Neural crest cell (in vitro differentiated cells): ENCODE data around the gene FAM168A. TPM values are rescaled to one million over a fixed set of nuclear protein-coding genes. Genes with fewer than 3 reads are reported as not detected.

Experiments used
- DNase-seq: peaks from one replicate; pipeline ENCODE4 v3.0.0; 2021; ENCODE audit warnings: low read depth, mixed read lengths, low spot score
- H3K27ac Mint-ChIP-seq: one replicate; pipeline ENCODE4 v1.8.0; 2021; ENCODE audit warnings: mild to moderate bottlenecking, mixed read lengths; ENCODE audit not compliant: unreplicated experiment
- H3K27me3 Mint-ChIP-seq: 2 replicates; pipeline ENCODE4 v1.8.0; 2021; ENCODE audit warnings: low read depth, mild to moderate bottlenecking, mixed read lengths
- H3K36me3 Mint-ChIP-seq: 2 replicates; pipeline ENCODE4 v1.8.0; 2021; ENCODE audit warnings: low read depth, mild to moderate bottlenecking, mixed read lengths
- H3K4me1 Mint-ChIP-seq: 2 replicates; pipeline ENCODE4 v1.8.0; 2021; ENCODE audit warnings: mixed read lengths
- H3K4me3 Mint-ChIP-seq: one replicate; pipeline ENCODE4 v1.8.0; 2021; ENCODE audit warnings: mild to moderate bottlenecking, mixed read lengths
- H3K9me3 Mint-ChIP-seq: 2 replicates; pipeline ENCODE4 v1.8.0; 2021; ENCODE audit warnings: mixed read lengths
- total RNA-seq: library from RNA; stranded (reverse); gene quantifications from 2 replicates; pipeline ENCODE4 v1.2.1, GENCODE V29; 2021
- TF ChIP-seq, protein P1 (sequence below): fragments of 200-600 bp; sonication (generic); conservative IDR thresholded peaks from 2 replicates; pipeline ENCODE4 v1.5.0; 2021; ENCODE audit warnings: antibody characterized with exemption, mild to moderate bottlenecking

FAM168A gene
- total RNA-seq, 1 donor from 2014 or later = 46.6 TPM

DNA sequence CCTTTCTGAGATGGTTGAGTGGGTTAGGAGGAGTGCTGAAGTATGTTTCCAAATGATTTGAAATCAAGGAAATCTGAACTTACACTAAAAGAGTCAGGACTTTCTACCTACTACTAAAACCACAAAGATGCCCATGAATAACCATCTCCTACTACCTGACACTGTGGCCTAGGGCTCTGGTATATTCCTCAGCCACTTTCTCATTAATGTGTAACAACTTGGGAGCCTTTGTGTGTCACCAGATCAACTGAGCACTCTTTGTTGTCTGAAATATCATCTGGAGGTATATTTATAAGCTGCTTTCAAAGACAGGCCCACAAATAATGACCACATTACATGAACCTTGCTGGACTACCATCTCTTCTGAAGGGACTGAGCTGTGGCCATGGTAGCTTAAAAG is 177.8 kb downstream of the FAM168A start:
- peaks cover 11% of the 10 kb centered on the region for H3K36me3 Mint-ChIP-seq
- H3K9me3 Mint-ChIP-seq = no peaks in the 10 kb centered on the region
- H3K4me3 Mint-ChIP-seq = no peak overlapping the region
- H3K27me3 Mint-ChIP-seq = no peaks in the 10 kb centered on the region
- H3K27ac Mint-ChIP-seq = no peak overlapping the region
- TF ChIP-seq, protein P1, sequence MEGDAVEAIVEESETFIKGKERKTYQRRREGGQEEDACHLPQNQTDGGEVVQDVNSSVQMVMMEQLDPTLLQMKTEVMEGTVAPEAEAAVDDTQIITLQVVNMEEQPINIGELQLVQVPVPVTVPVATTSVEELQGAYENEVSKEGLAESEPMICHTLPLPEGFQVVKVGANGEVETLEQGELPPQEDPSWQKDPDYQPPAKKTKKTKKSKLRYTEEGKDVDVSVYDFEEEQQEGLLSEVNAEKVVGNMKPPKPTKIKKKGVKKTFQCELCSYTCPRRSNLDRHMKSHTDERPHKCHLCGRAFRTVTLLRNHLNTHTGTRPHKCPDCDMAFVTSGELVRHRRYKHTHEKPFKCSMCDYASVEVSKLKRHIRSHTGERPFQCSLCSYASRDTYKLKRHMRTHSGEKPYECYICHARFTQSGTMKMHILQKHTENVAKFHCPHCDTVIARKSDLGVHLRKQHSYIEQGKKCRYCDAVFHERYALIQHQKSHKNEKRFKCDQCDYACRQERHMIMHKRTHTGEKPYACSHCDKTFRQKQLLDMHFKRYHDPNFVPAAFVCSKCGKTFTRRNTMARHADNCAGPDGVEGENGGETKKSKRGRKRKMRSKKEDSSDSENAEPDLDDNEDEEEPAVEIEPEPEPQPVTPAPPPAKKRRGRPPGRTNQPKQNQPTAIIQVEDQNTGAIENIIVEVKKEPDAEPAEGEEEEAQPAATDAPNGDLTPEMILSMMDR = no peak
- peaks cover 15% of the 10 kb centered on the region for H3K4me1 Mint-ChIP-seq
- DNase-seq = no peak

DNA sequence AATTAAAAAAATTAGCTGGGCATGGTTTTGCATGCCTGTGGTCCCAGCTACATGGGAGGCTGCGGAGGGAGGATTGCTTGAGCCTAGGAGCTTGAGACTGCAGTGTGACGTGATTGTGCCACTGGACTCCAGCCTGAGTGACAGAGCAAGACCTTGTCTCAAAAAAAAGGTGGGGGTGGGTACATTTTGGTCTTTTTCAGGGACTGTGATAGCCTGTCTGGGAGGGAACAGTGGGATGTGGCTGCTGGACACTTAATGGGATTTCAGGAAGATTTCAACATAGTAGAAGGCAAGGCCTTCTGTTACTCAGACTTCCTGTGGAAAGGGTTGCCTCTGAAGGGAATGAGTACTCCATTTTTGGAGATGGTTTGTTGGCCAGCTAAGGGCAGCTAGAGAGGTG is 181.1 kb downstream of the FAM168A start:
- Mint-ChIP-seq H3K4me3 (no peak overlapping the region), H3K27me3 (no peaks in the 10 kb centered on the region), H3K36me3 (peaks cover 19% of the 10 kb centered on the region), H3K9me3 (no peaks in the 10 kb centered on the region), H3K4me1 (peaks cover 34% of the 10 kb centered on the region), H3K27ac (no peak overlapping the region)
- no peak for DNase-seq
- TF ChIP-seq, protein P1 = no peak

DNA sequence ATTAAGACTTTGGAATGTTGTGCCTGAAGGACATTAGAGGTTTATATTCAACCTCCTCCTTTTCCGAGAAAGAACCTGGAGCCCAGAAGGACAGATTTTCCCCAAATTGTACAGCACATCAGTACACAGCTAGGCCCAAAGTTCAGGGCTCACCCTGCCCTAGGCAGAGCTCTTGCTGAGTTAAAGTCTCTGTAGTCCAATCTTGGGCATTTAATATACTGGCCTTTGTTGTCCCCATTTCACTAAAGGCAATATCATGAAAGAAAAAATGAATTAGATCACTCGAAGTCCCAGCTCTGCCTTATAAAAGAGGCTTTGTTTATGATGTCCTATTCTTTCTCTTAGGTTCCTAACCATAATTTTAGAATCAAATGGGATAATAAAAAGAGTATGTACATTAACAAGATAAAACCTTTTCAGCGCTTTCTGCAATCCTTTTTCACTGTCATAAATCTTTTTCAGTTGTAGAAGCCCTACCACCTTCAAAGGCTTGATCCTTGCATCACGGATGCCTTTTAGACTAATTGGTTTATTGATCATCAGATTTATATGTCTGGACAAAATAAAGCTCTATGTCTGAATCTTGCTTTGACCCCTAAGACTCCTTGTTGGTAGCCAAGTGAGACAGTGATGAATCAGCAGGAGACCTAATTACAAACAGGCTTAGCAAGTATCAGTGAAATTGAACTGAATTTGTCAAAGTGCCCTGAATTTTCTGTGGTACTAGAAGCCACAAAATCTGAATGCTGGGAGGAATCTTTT is 181.9 kb downstream of the FAM168A start:
- TF ChIP-seq, protein P1 = no peak
- Mint-ChIP-seq H3K4me1 (peaks cover 36% of the 10 kb centered on the region), H3K27ac (no peak overlapping the region), H3K36me3 (peaks cover 23% of the 10 kb centered on the region), H3K27me3 (no peaks in the 10 kb centered on the region), H3K4me3 (no peak overlapping the region), H3K9me3 (no peaks in the 10 kb centered on the region)
- DNase-seq = no peak

DNA sequence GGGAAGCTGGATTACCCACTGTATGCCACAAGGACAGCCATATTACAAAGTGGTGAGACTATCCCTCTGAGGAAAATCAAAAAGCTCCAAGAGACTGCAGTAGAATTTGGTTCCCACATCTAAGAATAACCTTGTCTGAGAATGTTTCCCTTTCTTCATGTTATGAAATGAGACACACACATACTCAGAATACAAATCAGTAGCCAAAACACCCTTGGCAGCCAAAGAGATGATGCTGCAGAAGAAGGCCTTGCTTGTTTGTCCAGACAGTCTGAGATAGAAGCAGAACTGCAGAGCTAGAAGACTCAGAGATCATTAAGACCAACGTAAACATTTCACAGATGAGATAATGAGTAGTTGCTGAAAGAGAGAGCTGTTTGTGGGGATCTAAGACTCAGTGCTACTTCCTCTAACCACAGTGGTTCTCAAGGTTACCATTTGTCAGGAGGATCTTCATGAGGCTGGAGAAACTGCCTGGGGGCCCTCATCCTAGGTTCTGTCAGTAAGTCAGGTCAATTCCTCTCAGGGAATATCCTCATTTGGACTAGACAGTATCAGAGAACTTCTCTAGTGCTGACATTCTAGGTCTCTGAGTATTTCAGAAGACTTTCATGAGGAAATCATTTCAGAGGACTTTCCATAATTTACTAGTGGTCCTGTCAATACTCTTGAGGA is 182.8 kb downstream of the FAM168A start:
- H3K27me3 Mint-ChIP-seq = no peaks in the 10 kb centered on the region
- no peak overlapping the region for H3K4me3 Mint-ChIP-seq
- H3K9me3 Mint-ChIP-seq = no peaks in the 10 kb centered on the region
- H3K27ac Mint-ChIP-seq = peak overlapping the region; percentile 3
- H3K36me3 Mint-ChIP-seq = peaks cover 25% of the 10 kb centered on the region
- DNase-seq = no peak
- peaks cover 36% of the 10 kb centered on the region for H3K4me1 Mint-ChIP-seq
- TF ChIP-seq, protein P1 = no peak

DNA sequence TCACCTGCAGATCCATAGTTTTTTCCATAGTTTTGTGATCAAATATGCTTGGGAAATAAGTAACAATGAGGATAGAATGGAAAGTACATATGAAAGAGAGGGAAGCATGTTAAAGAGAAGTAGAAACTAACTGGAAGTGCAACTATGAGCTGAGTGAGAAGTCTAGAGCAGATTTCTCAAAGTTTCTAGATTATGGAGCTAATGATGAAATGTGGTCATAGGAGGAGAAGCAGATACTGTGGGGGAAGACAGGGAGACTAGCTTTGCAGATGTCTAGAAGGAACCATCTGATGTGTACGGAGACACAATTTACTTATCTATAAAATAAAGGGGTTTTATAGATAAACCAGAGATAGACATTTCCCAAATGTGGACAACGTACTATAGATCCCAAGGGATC is 184.7 kb downstream of the FAM168A start:
- Mint-ChIP-seq H3K9me3 (no peaks in the 10 kb centered on the region), H3K4me3 (no peak overlapping the region), H3K27me3 (no peaks in the 10 kb centered on the region), H3K4me1 (peaks cover 36% of the 10 kb centered on the region), H3K27ac (no peak overlapping the region), H3K36me3 (peaks cover 32% of the 10 kb centered on the region)
- TF ChIP-seq, protein P1 = no peak
- DNase-seq = no peak
